SH-SY5Y (cell line): ENCODE results near the gene FAM162B.

Source experiments
- GATA2 ChIP-seq: IDR thresholded peaks from 2 replicates; pipeline ENCODE4 v1.6.1; 2011; ENCODE audit warnings: mild to moderate bottlenecking, low read depth, low read length
- GATA3 ChIP-seq: IDR thresholded peaks from 2 replicates; pipeline ENCODE4 v1.6.1; 2011; ENCODE audit warnings: low read depth, mild to moderate bottlenecking, low read length, moderate library complexity

Gene FAM162B

DNA sequence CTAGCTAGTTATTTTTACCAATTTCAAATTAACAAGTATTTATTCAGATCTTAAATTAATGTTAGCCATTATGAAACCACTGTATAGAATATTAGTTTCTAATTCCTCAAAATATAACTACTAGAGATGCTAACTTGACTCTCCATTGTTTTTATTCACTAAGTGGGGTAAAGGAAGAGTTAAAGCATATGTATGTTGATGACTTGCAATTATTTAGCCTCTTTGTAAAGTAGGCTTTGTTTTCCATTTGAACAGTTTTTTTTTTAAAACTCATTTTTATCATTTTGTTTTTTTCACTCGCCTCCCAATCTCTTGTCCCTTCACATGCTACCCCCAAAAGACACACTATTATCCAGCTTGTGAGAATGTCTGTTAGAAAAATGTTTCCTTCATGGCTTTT is 3.3 kb downstream of the FAM162B start:
- TF ChIP-seq GATA2, result no peak
- TF ChIP-seq GATA3, result no peak

DNA sequence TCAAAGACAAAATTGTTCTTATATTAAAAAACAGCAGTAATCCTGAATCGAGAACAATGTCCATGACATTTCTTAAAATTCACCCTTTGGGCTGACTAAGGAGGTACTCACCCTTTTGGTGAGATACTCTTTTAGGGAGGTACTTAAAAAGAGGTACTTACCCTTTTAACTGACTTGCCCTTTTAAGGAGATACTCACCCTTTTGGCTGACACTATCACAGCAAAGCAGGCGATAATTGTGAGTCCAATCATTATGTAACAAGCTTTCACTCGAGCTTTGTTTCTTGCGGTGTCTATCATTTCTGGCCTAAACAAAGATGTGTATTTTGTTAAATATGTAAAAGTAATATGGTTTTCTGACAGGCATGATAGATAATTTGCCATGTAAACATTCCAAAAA is 3.7 kb downstream of the FAM162B start:
- TF ChIP-seq GATA2 (no peak), GATA3 (no peak)

DNA sequence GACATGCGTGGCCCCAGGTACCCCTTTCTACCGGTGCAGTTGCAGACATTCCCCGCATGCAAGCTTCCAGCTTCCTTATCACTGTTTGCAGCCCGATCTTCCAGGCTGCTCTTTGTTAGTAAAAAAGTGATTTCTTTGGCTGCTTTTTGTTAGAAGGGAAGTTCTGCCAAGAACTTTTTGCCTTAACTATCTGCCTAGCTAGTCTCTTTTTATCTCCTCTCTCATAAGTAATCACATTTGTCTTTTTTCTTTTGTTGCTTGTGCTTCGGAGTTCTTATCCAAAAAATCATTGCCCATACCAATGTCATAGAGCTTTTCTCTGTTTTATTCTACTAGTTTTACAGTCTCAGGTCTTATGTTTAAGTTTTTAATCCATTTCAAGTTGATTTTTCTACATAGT is 20.3 kb downstream of the FAM162B start:
- no peak for TF ChIP-seq GATA3
- TF ChIP-seq GATA2, result no peak

DNA sequence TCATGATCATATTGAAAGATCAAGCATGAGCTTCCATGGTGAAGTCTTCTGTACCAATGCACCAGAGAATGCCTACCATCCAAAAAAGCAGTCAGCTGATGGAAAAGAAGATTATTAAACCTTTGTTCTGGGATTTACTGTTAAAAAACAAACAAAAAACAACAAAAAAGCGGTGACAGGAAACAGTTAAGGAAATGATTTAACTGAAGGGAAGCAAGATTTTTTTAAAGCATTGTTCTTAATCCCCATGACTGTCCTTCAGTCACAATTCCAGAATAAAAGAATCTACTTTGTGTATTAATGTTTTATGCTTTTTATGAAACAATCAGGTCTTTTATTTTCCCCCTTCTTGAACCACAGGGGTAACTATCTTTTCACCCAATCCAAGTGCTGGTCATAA is 23.9 kb downstream of the FAM162B start:
- TF ChIP-seq GATA3 (no peak), GATA2 (no peak)

DNA sequence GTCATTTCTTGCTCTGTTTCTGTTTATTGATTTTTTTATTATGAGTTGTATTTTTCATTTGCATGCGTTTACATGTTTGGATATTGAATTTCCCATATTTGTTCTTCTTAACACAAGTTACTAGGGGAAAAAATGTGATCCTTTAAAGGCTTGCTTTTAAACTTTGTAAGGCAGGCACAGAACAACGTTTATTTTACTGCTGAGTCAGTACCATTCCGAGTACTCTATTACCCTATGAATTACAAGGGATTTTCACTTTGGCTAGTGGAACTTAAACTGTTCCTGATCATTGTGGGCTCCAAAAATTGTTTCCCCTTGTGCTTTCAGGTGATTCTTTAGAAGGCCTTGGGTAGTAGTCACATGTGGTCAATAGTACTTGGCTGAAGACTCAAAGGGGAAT is 28.5 kb downstream of the FAM162B start:
- no peak for TF ChIP-seq GATA3
- TF ChIP-seq GATA2, result no peak

DNA sequence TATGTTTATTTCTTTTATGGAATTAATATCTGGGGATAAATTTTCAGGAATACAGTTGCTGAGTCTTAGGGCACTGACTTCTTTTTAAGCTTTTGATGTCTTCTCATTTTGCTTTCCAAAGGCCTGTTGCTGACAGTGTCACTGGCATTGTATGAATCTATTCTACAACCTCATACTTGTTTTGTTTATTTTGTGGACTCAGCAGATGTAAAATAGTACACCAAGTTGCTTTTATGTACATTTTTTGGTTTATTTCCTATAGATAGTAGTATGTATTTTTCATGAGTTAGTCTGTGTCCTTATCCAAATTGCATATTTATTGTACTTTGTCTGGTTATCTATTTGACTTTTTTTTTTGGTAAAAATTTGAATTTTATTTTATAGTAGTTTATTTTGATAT is 35.0 kb downstream of the FAM162B start:
- TF ChIP-seq GATA3 (no peak), GATA2 (no peak)

DNA sequence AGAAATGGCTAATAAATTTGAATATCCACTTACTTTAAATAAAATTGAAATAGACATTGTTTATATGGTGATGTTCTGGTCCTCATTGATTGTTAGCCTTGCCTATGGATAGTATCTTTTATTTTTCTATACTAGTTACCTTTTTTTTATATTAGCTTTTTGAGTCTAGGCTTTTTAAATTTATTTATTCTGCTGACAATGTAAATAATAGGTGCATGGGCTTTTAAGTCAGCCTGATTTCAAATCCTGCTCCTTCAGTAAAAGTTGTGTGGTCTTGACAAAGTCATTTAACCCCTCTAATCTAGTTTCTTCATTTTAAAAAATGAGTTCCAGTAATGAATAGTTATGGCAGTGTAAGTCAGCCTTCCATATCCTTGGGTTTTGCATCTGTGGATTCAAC is 38.6 kb downstream of the FAM162B start:
- TF ChIP-seq GATA3 (no peak), GATA2 (no peak)

DNA sequence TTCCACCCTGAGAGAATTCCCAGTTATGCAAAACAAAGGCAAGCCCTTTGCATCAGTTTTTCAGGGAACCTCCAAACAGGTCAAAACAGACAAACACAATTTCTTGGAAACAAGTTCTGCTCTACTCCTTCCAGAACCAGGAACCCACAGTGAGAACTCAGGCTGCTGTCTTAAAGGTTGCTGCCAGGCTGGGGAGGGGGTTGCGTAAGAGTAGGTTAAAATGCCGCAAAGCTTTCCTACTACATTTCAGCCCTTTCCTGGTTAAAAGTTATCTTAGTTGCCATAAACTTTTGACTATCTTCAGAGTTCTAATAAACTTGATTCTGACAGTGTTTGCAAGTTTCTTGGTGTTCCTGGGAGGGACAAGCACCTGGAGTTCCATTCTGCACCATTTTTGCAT is 50.8 kb downstream of the FAM162B start:
- no peak for TF ChIP-seq GATA2
- no peak for TF ChIP-seq GATA3

DNA sequence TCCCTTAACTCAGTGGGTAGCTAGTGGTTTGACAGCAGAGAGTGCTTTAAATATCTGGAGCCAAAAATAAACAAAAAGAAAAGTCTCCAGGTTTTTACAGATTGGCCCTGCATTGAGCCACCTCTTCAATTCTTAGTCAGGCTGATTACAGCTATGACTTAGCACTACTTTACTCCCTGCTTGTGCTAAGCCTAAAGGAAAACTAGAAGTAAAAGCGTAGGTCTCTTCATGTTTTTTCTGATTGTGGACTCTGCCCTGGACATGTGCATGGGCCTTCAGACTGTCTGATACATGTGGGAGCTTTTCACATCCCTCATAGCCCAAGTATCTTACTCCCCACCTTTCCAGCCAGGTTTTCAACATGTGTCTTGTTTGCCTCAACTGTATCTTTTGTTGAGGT is 51.2 kb downstream of the FAM162B start:
- TF ChIP-seq GATA3 (no peak), GATA2 (no peak)

DNA sequence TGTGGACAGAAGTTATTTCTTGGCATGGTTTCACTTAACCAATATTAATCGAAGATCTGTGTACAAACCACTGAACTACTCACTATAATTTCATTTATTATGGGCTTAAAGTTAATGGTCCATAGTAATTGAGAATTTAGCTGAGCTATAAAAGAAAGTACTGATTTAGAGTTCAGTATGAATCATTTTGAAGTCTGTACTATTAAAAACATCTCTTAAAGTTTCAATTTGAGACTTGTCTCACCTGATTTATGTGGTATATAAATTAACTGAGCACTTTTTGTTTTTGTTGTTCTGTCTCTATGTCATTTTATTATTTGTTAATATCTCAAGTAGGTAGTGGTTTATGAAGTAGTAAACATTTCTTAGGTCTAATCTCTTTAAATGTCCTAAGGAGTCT is 59.6 kb downstream of the FAM162B start:
- no peak for TF ChIP-seq GATA3
- no peak for TF ChIP-seq GATA2
